Mucosa of stomach (tissue), 1 donor: ENCODE results near the gene METAP1.
"Not testable (repeated sequence)": the region's sequence is repeated elsewhere in the genome, so short reads cannot be mapped to it uniquely, and the experiment has no call there.

Source experiments
- H3K27me3 ChIP-seq: one replicate; pipeline ENCODE4 v1.7.0; 2013; ENCODE audit warnings: mild to moderate bottlenecking, low read length; ENCODE audit not compliant: control insufficient read depth, insufficient read depth
- H3K36me3 ChIP-seq: one replicate; pipeline ENCODE4 v1.7.0; 2013; ENCODE audit warnings: low read length; ENCODE audit not compliant: control insufficient read depth, insufficient read depth
- H3K4me1 ChIP-seq: one replicate; pipeline ENCODE4 v1.7.0; 2013; ENCODE audit warnings: mild to moderate bottlenecking, low read length; ENCODE audit not compliant: control insufficient read depth, insufficient read depth
- H3K4me3 ChIP-seq: one replicate; pipeline ENCODE4 v1.7.0; 2013; ENCODE audit warnings: low read length
- H3K9ac ChIP-seq: one replicate; pipeline ENCODE4 v1.7.0; 2013; ENCODE audit warnings: mild to moderate bottlenecking, low read length, moderate library complexity
- H3K9me3 ChIP-seq: one replicate; pipeline ENCODE4 v1.7.0; 2013; ENCODE audit warnings: mild to moderate bottlenecking, low read length, moderate library complexity; ENCODE audit not compliant: control insufficient read depth
- donor health status: Pancreatic carcinoma.

The METAP1 gene

DNA sequence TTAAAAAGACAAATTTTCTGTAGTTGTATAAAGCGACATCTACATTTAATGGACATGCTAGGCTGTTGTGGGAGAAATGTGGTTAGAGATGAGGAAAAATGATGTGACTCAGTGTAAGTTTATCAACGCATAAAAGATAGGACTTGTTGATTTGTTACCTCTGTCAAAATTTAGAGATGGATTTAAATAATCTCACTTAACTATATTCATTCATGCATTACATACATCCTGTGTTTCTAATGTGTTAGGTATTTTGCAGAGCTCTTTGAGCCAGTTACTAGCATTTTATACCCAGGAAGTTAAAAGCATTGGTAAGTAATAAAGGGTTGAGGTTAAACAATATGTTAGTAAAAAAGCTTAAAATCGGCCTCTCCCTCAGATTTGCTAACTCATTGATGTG, 34.3 kb downstream of the METAP1 start:
- Histone ChIP-seq H3K27me3 (no peaks in the 10 kb centered on the region), H3K9me3 (no peaks in the 10 kb centered on the region), H3K36me3 (no peaks in the 10 kb centered on the region), H3K4me3 (no peak overlapping the region), H3K4me1 (no peaks in the 10 kb centered on the region), H3K9ac (no peak overlapping the region)

DNA sequence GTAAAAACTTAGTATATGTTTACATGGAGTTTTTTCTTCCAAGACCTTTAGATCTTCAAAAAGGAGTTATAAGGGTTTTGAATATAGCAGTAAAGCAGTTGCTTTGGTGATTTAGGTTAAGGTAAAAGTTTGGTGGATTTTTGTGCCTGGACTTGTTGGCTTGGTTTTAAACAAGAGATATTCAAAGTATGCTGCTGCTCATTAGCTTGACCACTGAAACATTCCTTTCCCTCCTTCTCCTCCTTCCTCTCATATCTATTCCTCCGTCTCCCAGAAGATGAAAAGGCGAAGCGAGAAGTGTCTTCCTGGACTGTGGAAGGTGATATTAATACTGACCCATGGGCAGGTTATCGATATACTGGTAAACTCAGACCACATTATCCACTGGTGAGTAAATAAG, 38.4 kb downstream of the METAP1 start:
- Histone ChIP-seq H3K4me1 (no peaks in the 10 kb centered on the region), H3K36me3 (no peaks in the 10 kb centered on the region), H3K9ac (no peak overlapping the region), H3K9me3 (no peaks in the 10 kb centered on the region), H3K27me3 (no peaks in the 10 kb centered on the region), H3K4me3 (no peak overlapping the region)

DNA sequence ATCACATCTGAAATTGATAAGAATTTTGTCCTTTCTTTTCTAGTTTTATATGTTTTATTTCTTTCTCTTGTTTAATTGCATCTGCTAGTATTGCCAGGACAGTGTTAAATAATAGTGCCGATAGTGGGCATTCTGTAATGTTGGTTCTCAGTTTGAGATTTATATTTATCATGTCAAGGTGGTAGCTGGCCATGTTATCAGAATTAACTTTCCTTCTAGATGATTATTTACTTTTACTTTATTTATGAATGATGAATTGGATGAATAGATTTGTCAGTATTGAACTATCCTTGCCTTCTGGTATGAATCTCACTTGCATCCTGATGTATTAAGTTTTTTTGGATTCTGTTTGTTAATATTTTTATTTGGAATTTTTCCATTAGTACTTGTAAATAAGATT, 42.7 kb downstream of the METAP1 start:
- no peaks in the 10 kb centered on the region for H3K36me3 ChIP-seq
- no peaks in the 10 kb centered on the region for H3K27me3 ChIP-seq
- H3K4me1 ChIP-seq = no peaks in the 10 kb centered on the region
- no peak overlapping the region for H3K4me3 ChIP-seq
- H3K9ac ChIP-seq = no peak overlapping the region
- no peaks in the 10 kb centered on the region for H3K9me3 ChIP-seq

DNA sequence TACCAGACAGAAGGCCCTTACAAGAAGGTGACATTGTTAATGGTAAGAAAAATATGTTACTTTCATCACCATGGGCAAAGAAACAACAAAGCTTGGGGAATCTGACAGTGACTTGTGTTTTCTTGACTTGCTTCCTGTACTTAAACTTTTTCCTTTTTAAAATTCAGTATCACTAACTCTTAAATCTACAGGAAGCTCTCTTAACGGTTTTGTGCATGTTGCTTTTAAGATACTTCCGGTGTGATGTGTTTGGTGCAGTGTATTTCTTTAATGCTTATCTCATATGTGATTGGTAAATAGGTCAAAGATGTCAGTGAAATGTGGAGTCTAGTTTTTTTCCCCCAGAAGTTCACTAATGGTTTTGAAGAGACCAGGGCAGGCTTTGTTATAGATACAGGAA, 47.8 kb downstream of the METAP1 start:
- Histone ChIP-seq H3K9ac (no peak overlapping the region), H3K36me3 (no peaks in the 10 kb centered on the region), H3K27me3 (no peaks in the 10 kb centered on the region), H3K4me1 (no peaks in the 10 kb centered on the region), H3K4me3 (no peak overlapping the region), H3K9me3 (no peaks in the 10 kb centered on the region)

DNA sequence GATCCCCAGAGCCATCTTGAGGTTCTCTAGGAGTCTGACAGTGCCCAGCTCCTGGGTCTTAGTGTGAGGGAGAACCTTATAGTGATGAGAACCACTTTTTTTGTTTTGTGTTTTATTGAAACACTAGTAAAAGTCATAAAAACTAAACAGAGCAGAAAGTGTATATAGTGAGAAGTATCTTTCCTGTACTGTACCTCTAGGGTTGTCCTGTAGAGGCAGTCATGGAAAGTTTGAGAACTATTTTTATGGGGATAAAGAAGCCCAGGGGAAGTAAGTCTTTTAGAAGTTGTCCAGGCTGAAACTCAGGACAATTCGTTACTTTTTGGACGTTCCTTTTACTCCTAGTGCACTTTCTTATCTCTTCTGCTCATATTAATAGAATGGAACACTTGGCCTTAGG, 52.2 kb downstream of the METAP1 start:
- Histone ChIP-seq H3K9ac (no peak overlapping the region), H3K4me3 (no peak overlapping the region), H3K4me1 (no peaks in the 10 kb centered on the region), H3K36me3 (no peaks in the 10 kb centered on the region), H3K27me3 (no peaks in the 10 kb centered on the region), H3K9me3 (no peaks in the 10 kb centered on the region)

DNA sequence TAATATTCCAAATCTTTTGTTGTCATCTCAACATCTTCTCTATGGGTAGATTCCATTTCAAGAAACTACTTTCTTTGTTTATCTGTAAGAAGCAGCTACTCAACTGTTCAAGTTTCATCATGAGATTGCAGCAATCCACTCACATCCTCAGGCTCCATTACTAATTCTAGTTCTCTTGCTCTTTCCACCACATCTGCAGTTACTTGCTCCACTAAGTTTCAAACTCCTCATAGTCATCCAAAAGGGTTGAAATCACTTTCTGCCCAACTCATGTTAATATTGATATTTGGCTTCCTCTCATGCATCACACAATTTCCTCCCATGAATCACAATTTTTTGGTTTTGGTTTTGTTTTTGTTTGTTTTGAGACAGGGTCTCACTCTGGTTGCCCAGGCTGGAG, 57.4 kb downstream of the METAP1 start:
- no peaks in the 10 kb centered on the region for H3K27me3 ChIP-seq
- H3K9ac ChIP-seq = no peak overlapping the region
- H3K9me3 ChIP-seq = no peaks in the 10 kb centered on the region
- no peaks in the 10 kb centered on the region for H3K4me1 ChIP-seq
- H3K36me3 ChIP-seq = no peaks in the 10 kb centered on the region
- H3K4me3 ChIP-seq = no peak overlapping the region

DNA sequence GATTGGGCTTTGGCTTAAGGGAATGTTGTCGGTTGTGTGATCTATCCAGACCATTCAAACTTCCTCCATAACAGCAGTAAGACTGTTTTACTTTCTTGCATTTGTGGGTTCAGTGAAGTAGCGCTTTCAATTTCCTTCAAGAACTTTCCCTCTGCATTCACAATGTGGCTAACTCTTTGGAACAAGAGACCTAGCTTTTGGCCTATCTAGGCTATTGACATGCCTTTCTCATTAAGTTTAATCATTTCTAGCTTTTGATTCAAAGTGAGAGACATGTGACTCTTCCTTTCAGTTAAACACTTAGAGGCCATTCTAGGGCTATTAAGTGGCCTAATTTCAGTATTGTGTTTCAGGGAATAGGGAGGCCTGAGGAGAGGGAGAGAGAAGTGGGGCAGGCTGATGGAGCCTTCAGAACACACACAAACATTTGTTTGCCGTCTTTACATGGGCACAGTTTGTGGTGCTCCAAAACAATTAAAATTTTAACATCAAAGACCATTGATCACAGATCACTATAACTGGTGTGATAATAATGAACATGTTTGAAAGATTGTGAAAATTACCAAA, 59.0 kb downstream of the METAP1 start:
- Histone ChIP-seq H3K36me3 (no peaks in the 10 kb centered on the region), H3K4me3 (no peak overlapping the region), H3K4me1 (no peaks in the 10 kb centered on the region)

DNA sequence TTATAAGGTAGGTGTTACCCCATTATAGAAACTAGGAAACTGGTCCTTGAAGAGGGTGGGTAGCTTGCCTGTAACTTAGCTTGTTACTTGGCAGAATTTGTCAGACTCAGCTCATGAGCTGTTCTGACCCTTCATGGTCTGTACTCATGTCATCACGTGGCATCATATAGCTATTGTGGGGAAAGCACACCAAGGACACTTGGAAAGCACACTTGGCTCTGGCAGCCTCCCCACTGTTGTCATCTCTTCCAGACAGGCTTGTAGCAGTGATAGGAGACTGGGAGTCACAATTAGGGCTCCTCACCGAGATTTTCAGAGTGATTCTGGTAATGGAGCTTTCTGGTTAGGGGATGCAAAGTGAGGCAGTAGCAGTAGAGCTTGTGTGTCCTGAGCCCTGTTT, 62.7 kb downstream of the METAP1 start:
- Histone ChIP-seq H3K4me3 (no peak overlapping the region), H3K27me3 (no peaks in the 10 kb centered on the region), H3K36me3 (no peaks in the 10 kb centered on the region), H3K4me1 (no peaks in the 10 kb centered on the region), H3K9ac (no peak overlapping the region), H3K9me3 (no peaks in the 10 kb centered on the region)

More for the DNA sequence above, 59.0 kb downstream of the METAP1 start:
- Histone ChIP-seq H3K9me3 (no peaks in the 10 kb centered on the region), H3K27me3 (no peaks in the 10 kb centered on the region), H3K9ac (no peak overlapping the region)

DNA sequence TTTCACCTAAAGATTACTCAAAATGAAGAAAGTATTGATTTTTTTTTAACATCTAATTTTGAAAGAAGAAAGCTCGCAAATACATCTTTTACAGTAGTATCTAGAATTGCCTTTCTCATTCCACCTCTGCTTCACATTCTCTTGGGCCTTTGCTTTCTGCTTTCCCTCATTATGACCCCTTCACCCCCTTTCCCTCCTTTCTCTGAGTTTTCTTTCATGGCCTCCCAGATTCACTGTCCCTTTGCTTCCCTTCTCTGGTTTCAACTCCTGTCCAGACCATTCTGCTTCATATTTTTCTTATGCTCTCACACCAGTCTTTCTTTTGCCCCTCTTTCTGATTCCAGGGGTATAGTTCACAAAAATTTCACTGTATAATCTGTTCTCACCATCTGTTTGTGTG, 64.0 kb downstream of the METAP1 start:
- no peak overlapping the region for H3K9ac ChIP-seq
- no peaks in the 10 kb centered on the region for H3K4me1 ChIP-seq
- no peaks in the 10 kb centered on the region for H3K9me3 ChIP-seq
- no peak overlapping the region for H3K4me3 ChIP-seq
- no peaks in the 10 kb centered on the region for H3K27me3 ChIP-seq
- no peaks in the 10 kb centered on the region for H3K36me3 ChIP-seq

DNA sequence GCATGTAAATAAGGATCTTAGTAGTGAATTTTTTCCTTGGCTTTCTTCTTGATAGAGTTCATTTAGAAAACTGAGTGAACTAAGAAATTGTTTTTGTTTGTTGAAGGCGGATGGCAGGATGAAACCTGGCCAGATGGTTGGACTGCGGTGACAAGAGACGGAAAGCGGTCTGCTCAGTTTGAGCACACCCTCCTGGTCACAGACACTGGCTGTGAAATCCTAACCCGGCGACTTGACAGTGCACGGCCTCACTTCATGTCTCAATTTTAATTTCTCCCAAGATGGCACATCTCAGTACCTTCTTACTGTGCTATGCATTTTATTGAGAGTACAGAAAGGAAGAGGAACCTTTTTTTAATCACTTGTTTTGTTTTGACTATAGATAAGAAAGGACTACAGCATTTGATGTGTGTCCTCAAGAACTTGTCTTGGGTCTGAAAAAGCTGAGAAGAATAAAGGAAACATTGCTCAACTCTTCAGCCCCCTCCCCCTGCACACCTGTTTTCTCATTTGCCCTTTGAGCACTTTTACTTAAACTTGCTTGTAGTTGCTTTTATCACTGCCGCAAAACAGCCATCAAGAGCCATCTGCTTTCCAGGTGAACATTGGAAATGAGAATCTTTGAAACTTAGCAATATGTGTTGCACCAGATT, 65.7 kb downstream of the METAP1 start:
- no peaks in the 10 kb centered on the region for H3K36me3 ChIP-seq
- H3K9ac ChIP-seq = no peak overlapping the region
- H3K4me3 ChIP-seq = no peak overlapping the region
- no peaks in the 10 kb centered on the region for H3K27me3 ChIP-seq
- H3K4me1 ChIP-seq = no peaks in the 10 kb centered on the region
- H3K9me3 ChIP-seq = no peaks in the 10 kb centered on the region

DNA sequence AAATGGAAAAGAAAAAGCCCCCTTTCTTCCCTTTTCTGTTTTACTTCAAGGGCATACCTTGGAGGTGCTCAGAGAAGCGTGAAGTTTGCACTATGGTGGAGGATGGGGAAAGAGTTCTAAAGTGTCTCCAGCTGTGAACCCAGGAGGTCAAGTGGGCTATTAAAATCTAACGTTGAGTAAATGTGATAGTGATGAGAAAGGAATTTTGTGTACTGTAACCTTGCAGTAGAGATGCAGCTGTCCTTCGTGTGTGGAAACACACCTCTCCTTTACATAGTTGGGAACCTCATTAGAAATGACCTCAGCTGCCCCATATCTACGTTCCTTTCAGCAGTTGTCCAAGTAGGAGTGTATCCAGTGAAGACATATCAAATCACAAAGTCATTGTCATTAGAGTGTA, 66.6 kb downstream of the METAP1 start:
- no peaks in the 10 kb centered on the region for H3K27me3 ChIP-seq
- no peaks in the 10 kb centered on the region for H3K4me1 ChIP-seq
- no peak overlapping the region for H3K4me3 ChIP-seq
- H3K36me3 ChIP-seq = no peaks in the 10 kb centered on the region
- no peaks in the 10 kb centered on the region for H3K9me3 ChIP-seq
- no peak overlapping the region for H3K9ac ChIP-seq

DNA sequence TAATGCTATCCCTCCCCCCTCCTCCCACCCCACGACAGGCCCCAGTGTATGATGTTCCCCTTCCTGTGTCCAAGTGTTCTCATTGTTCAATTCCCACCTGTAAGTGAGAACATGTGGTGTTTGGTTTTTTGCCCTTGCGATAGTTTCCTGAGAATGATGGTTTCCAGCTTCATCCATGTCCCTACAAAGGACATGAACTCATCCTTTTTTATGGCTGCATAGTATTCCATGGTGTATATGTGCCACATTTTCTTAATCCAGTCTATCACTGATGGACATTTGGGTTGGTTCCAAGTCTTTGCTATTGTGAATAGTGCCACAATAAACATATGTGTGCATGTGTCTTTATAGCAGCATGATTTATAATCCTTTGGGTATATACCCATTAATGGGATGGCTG, 70.0 kb downstream of the METAP1 start:
- not testable (repeated sequence) for H3K9me3 ChIP-seq, H3K9ac ChIP-seq, H3K27me3 ChIP-seq, H3K4me1 ChIP-seq, H3K36me3 ChIP-seq, H3K4me3 ChIP-seq

DNA sequence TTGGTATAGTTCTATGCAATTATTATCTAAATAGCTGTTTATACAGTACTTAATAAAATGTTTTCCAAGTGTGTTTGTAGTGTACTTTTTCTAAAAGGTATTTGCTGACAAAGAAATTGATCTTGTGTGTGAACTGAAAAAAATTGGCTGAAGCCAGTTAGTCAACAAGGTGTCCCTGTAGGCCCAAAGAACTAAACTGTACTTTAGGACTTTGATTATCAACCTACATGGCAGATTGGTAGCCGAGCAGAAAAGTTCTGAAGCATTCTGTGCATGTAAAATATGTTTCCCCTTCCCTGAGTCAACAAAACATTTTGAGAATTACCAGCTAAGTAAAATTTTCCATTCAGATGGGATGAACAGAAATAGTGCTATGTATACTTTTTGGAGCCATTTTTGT, 72.1 kb downstream of the METAP1 start:
- no peaks in the 10 kb centered on the region for H3K9me3 ChIP-seq
- H3K4me3 ChIP-seq = no peak overlapping the region
- no peaks in the 10 kb centered on the region for H3K4me1 ChIP-seq
- no peak overlapping the region for H3K9ac ChIP-seq
- no peaks in the 10 kb centered on the region for H3K36me3 ChIP-seq
- H3K27me3 ChIP-seq = no peaks in the 10 kb centered on the region
